ENCODE measurements around the gene GALNT13. TPM values are rescaled to one million over a fixed set of nuclear protein-coding genes. Genes with fewer than 3 reads are reported as not detected.

GALNT13 gene
- polyA plus RNA-seq, 3 donors, result not detected

GRCh38 chr2:154203206-154203605 lies 331.5 kb downstream of the GALNT13 start:
- Mint-ChIP-seq H3K4me3 (no peak overlapping the region), H3K27me3 (ENCODE audit: low read depth in 3 of 3) (no peaks in the 10 kb centered on the region), H3K4me1 (peaks cover 2% of the 10 kb centered on the region), H3K9me3 (peaks cover 0 to 3% (median 1%) of the 10 kb centered on the region in 7 donors), H3K36me3 (no peaks in the 10 kb centered on the region), H3K27ac (no peak overlapping the region)
- H3K4me3 ChIP-seq (replicated peaks in 1 of 3; ENCODE audit: low read depth in 2 of 3, low read length in 3 of 3), result no peak overlapping the region
- H3K9me3 ChIP-seq (replicated peaks in 1 of 2; ENCODE audit: control insufficient read depth in 1 of 2, insufficient read depth in 1 of 2, low read length in 2 of 2), result no peaks in the 10 kb centered on the region
- intact Hi-C loops (cut with micrococcal nuclease), result no loop called here
- no peak overlapping the region for H3K4me2 ChIP-seq (replicated peaks; ENCODE audit: extremely low read depth, low read length, poor library complexity, severe bottlenecking)
- no peaks in the 10 kb centered on the region for H3K36me3 ChIP-seq (replicated peaks in 1 of 2; ENCODE audit: control insufficient read depth in 1 of 2, insufficient read depth in 2 of 2, low read length in 2 of 2)
- H3K4me1 ChIP-seq (ENCODE audit: control insufficient read depth in 1 of 2, insufficient read depth in 2 of 2, low read length in 2 of 2), result no peaks in the 10 kb centered on the region
- no peak overlapping the region for H2AFZ ChIP-seq (ENCODE audit: insufficient read depth, low read depth, low read length, poor library complexity, severe bottlenecking)
- no peak for TF ChIP-seq CTCF (IDR thresholded peaks at IDR 0.05)
- H3K27ac ChIP-seq (ENCODE audit: low read depth in 1 of 2, low read length in 2 of 2), result no peak overlapping the region
- DNase-seq, result no peak
- H4K20me1 ChIP-seq (ENCODE audit: insufficient read depth, low read length), result no peaks in the 10 kb centered on the region
- H3K9ac ChIP-seq (ENCODE audit: insufficient read depth, low read length, poor library complexity, severe bottlenecking), result no peak overlapping the region
- H3K79me2 ChIP-seq (ENCODE audit: insufficient read depth, low read length), result no peaks in the 10 kb centered on the region
- no peaks in the 10 kb centered on the region for H3K27me3 ChIP-seq (ENCODE audit: control insufficient read depth in 2 of 2, insufficient read depth in 2 of 2, low read length in 2 of 2)

GRCh38 chr2:154203902-154204301 lies 332.2 kb downstream of the GALNT13 start:
- no peaks in the 10 kb centered on the region for H3K36me3 ChIP-seq (replicated peaks in 1 of 2; ENCODE audit: control insufficient read depth in 1 of 2, insufficient read depth in 2 of 2, low read length in 2 of 2)
- H2AFZ ChIP-seq (ENCODE audit: insufficient read depth, low read depth, low read length, poor library complexity, severe bottlenecking), result no peak overlapping the region
- H3K9me3 ChIP-seq (replicated peaks in 1 of 2; ENCODE audit: control insufficient read depth in 1 of 2, insufficient read depth in 1 of 2, low read length in 2 of 2), result no peaks in the 10 kb centered on the region
- Mint-ChIP-seq H3K27ac (no peak overlapping the region), H3K27me3 (ENCODE audit: low read depth in 3 of 3) (no peaks in the 10 kb centered on the region), H3K4me1 (no peaks in the 10 kb centered on the region), H3K9me3 (peaks cover 0 to 3% (median 1%) of the 10 kb centered on the region in 7 donors), H3K4me3 (no peak overlapping the region), H3K36me3 (no peaks in the 10 kb centered on the region)
- H3K4me2 ChIP-seq (replicated peaks; ENCODE audit: extremely low read depth, low read length, poor library complexity, severe bottlenecking), result no peak overlapping the region
- H3K9ac ChIP-seq (ENCODE audit: insufficient read depth, low read length, poor library complexity, severe bottlenecking), result no peak overlapping the region
- no peaks in the 10 kb centered on the region for H4K20me1 ChIP-seq (ENCODE audit: insufficient read depth, low read length)
- WGBS (ENCODE audit: insufficient coverage), result 86% methylated on average over 1 of the region's 2 CpGs
- no peaks in the 10 kb centered on the region for H3K79me2 ChIP-seq (ENCODE audit: insufficient read depth, low read length)
- H3K4me1 ChIP-seq (ENCODE audit: control insufficient read depth in 1 of 2, insufficient read depth in 2 of 2, low read length in 2 of 2), result no peaks in the 10 kb centered on the region
- H3K4me3 ChIP-seq (replicated peaks in 1 of 3; ENCODE audit: low read depth in 2 of 3, low read length in 3 of 3), result no peak overlapping the region
- no peak for DNase-seq
- no peak overlapping the region for H3K27ac ChIP-seq (ENCODE audit: low read depth in 1 of 2, low read length in 2 of 2)
- TF ChIP-seq CTCF (IDR thresholded peaks at IDR 0.05), result no peak
- no peaks in the 10 kb centered on the region for H3K27me3 ChIP-seq (ENCODE audit: control insufficient read depth in 2 of 2, insufficient read depth in 2 of 2, low read length in 2 of 2)
- intact Hi-C loops (cut with micrococcal nuclease), result no loop called here

All from CD14-positive monocyte (primary cell).